ENCODE results near the gene COG3.

The COG3 gene

GRCh38 chr13:45496942-45497341 lies 32.2 kb downstream of the COG3 start:
- in situ Hi-C loops (cut with HindIII; ENCODE audit: low pct_ligation_motif_present, low sequenced_read_pairs) = no loop called here
- Histone ChIP-seq H3K36me3 (replicated peaks) (peaks cover 35% of the 10 kb centered on the region), H3K27me3 (replicated peaks) (no peaks in the 10 kb centered on the region), H3K27ac (no peak overlapping the region), H3K4me3 (ENCODE audit: low read depth, low read length) (no peak overlapping the region)
- DNase-seq = no peak
- TF ChIP-seq CTCF (IDR thresholded peaks at IDR 0.05; ENCODE audit: low read depth, low read length, missing control alignments) = no peak

GRCh38 chr13:45500492-45501174 lies 35.9 kb downstream of the COG3 start:
- H3K4me3 ChIP-seq (ENCODE audit: low read depth, low read length) = no peak overlapping the region
- no peak for TF ChIP-seq CTCF (IDR thresholded peaks at IDR 0.05; ENCODE audit: low read depth, low read length, missing control alignments)
- H3K27ac ChIP-seq = peak overlapping the region; percentile 86
- DNase-seq = peak; percentile 88
- in situ Hi-C loops (cut with HindIII; ENCODE audit: low pct_ligation_motif_present, low sequenced_read_pairs) = no loop called here
- H3K27me3 ChIP-seq (replicated peaks) = no peaks in the 10 kb centered on the region
- peaks cover 46% of the 10 kb centered on the region for H3K36me3 ChIP-seq (replicated peaks)

- Histone ChIP-seq H3K27me3 (replicated peaks) (no peaks in the 10 kb centered on the region), H3K4me3 (ENCODE audit: low read depth, low read length) (no peak overlapping the region), H3K36me3 (replicated peaks) (peaks cover 47% of the 10 kb centered on the region), H3K27ac (peak overlapping the region; percentile 86)
- peak; percentile 11 for TF ChIP-seq CTCF (IDR thresholded peaks at IDR 0.05; ENCODE audit: low read depth, low read length, missing control alignments)
- in situ Hi-C loops (cut with HindIII; ENCODE audit: low pct_ligation_motif_present, low sequenced_read_pairs) = no loop called here
- DNase-seq = no peak
Measured at GRCh38 chr13:45501175-45501526, 36.4 kb downstream of the COG3 start.

GRCh38 chr13:45503658-45504057 lies 38.9 kb downstream of the COG3 start:
- DNase-seq = no peak
- no peak overlapping the region for H3K4me3 ChIP-seq (ENCODE audit: low read depth, low read length)
- no peak for TF ChIP-seq CTCF (IDR thresholded peaks at IDR 0.05; ENCODE audit: low read depth, low read length, missing control alignments)
- H3K27me3 ChIP-seq (replicated peaks) = no peaks in the 10 kb centered on the region
- H3K27ac ChIP-seq = no peak overlapping the region
- in situ Hi-C loops (cut with HindIII; ENCODE audit: low pct_ligation_motif_present, low sequenced_read_pairs) = no loop called here
- H3K36me3 ChIP-seq (replicated peaks) = peaks cover 45% of the 10 kb centered on the region

- peaks cover 44% of the 10 kb centered on the region for H3K36me3 ChIP-seq (replicated peaks)
- TF ChIP-seq CTCF (IDR thresholded peaks at IDR 0.05; ENCODE audit: low read depth, low read length, missing control alignments) = no peak
- no peak overlapping the region for H3K27ac ChIP-seq
- in situ Hi-C loops (cut with HindIII; ENCODE audit: low pct_ligation_motif_present, low sequenced_read_pairs) = no loop called here
- H3K4me3 ChIP-seq (ENCODE audit: low read depth, low read length) = no peak overlapping the region
- H3K27me3 ChIP-seq (replicated peaks) = no peaks in the 10 kb centered on the region
- no peak for DNase-seq
Measured at GRCh38 chr13:45506811-45507210, 42.1 kb downstream of the COG3 start.

GRCh38 chr13:45508776-45509175 lies 44.0 kb downstream of the COG3 start:
- no peak for TF ChIP-seq CTCF (IDR thresholded peaks at IDR 0.05; ENCODE audit: low read depth, low read length, missing control alignments)

More at GRCh38 chr13:45508776-45509175, 44.0 kb downstream of the COG3 start:
- DNase-seq = no peak
- no peak overlapping the region for H3K4me3 ChIP-seq (ENCODE audit: low read depth, low read length)
- H3K27me3 ChIP-seq (replicated peaks) = no peaks in the 10 kb centered on the region
- no peak overlapping the region for H3K27ac ChIP-seq
- in situ Hi-C loops (cut with HindIII; ENCODE audit: low pct_ligation_motif_present, low sequenced_read_pairs) = no loop called here
- peaks cover 47% of the 10 kb centered on the region for H3K36me3 ChIP-seq (replicated peaks)
